Bronchus fibroblast of lung (primary cell): ENCODE results near the gene KRTAP5-9. TPM values are rescaled to one million over a fixed set of nuclear protein-coding genes. Genes with fewer than 3 reads are reported as not detected.

ENCODE experiments used
- total RNA-seq: library from RNA; depleted of rRNA; stranded (reverse); fragments of >200 nt; gene quantifications from 2 replicates; pipeline ENCODE4 v1.2.3, GENCODE V29; 2015

KRTAP5-9 gene, protein sequence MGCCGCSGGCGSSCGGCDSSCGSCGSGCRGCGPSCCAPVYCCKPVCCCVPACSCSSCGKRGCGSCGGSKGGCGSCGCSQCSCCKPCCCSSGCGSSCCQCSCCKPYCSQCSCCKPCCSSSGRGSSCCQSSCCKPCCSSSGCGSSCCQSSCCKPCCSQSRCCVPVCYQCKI
- total RNA-seq = not detected in 2 replicates

GRCh38 chr11:71548120-71548519 lies at the start of gene KRTAP5-9:
KRTAP5-9 (plus strand) TSS chr11:71548420; CDS start chr11:71548658, 238 bp downstream.

DNA sequence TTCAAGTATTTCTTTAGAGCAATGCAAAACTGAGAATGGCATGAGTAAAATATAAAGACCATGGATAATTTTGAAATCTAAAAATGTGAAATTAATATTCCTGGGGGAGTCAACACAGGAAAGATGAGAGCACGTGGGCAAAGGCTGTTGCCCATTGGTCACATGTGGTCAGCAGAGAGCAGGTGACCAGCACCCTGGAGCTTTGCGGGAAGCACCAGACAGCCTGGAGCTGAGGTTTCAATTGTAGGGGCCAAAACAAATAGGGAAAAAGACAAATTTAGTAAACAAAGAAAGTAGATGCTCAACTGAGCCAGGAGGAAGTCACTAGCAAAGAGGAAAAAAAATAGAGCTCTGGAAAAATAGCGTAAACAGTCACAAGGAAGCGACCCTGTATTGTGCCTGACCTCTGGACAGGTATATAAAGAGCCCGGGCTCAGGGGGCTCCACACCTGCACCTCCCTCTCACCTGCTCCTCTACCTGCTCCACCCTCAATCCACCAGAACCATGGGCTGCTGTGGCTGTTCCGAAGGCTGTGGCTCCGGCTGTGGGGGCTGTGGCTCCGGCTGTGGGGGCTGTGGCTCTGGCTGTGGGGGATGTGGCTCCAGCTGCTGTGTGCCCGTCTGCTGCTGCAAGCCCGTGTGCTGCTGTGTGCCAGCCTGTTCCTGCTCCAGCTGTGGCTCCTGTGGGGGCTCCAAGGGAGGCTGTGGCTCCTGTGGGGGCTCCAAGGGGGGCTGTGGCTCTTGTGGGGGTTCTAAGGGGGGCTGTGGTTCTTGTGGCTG lies 21.2 kb upstream of the KRTAP5-9 start, which contains the start of gene KRTAP5-7:
Gene KRTAP5-7, plus strand, starts transcription at position 472 of the 780 bp plus-strand sequence. Its CDS starts 34 bp downstream, at position 506.

GRCh38 chr11:71537977-71538665 lies 10.1 kb upstream of the KRTAP5-9 start, which contains the start of gene KRTAP5-8:
KRTAP5-8 (plus strand) TSS chr11:71538025; CDS start chr11:71538056, 31 bp downstream.

DNA sequence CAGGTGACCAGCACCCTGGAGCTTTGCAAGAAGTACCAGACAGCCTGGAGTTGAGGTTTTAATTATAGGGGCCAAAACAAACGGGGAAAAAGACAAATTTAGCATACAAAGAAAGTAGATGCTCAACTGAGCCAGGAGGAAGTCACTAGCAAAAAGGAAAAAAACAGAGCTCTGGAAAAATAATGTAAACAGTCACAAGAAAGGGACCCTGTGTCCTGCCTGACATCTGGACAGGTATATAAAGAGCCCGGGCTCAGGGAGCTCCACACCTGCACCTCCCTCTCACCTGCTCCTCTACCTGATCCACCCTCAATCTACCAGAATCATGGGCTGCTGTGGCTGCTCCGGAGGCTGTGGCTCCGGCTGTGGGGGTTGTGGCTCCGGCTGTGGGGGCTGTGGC lies 17.0 kb downstream of the KRTAP5-9 start, which contains the start of gene KRTAP5-10:
Gene KRTAP5-10, plus strand, starts transcription at position 301 of the 400 bp plus-strand sequence. Its CDS starts 25 bp downstream, at position 326.

GRCh38 chr11:71582309-71582895 lies 34.2 kb downstream of the KRTAP5-9 start, which contains the start of gene KRTAP5-11:
KRTAP5-11 (minus strand) TSS chr11:71582875; CDS start chr11:71582837, 38 bp downstream.

Other genes starting within 250 kb of the KRTAP5-9 start
- gene DHCR7, start 100.0 kb upstream of the KRTAP5-9 start, total RNA-seq = 197 and 202 TPM in 2 replicates
- gene NADSYN1, start 95.2 kb upstream of the KRTAP5-9 start, total RNA-seq = 41.2 and 42.4 TPM in 2 replicates
- not detected in 2 replicates for gene KRTAP5-7, start 21.2 kb upstream of the KRTAP5-9 start, total RNA-seq
- gene KRTAP5-8, start 10.4 kb upstream of the KRTAP5-9 start, total RNA-seq = not detected in 2 replicates
- not detected in 2 replicates for gene KRTAP5-10, start 17.1 kb downstream of the KRTAP5-9 start, total RNA-seq
- not detected in 2 replicates for gene KRTAP5-11, start 34.5 kb downstream of the KRTAP5-9 start, total RNA-seq